Liver (tissue), 9 donors: ENCODE measurements around the gene ANKRD33B. TPM values are rescaled to one million over a fixed set of nuclear protein-coding genes. Genes with fewer than 3 reads are reported as not detected.

ENCODE experiments used
- DNase-seq: peaks from one replicate; pipeline ENCODE4 v3.0.0-alpha.2; 2017; ENCODE audit warnings: low spot score
- H3K27ac ChIP-seq, 2 donors: one replicate each; pipeline ENCODE4 v1.7.0; 2013; ENCODE audit warnings: inconsistent platforms in 2 of 2, low read length in 2 of 2, control low read depth in 1 of 2, low read depth in 1 of 2, mild to moderate bottlenecking in 1 of 2
- H3K27me3 ChIP-seq, 4 donors: one replicate each; pipeline versions ENCODE4 v1.6.1 to v1.7.0; 2013; ENCODE audit warnings: low read length in 3 of 4, inconsistent platforms in 1 of 4, mild to moderate bottlenecking in 1 of 4, moderate library complexity in 1 of 4; ENCODE audit not compliant: control insufficient read depth in 4 of 4, insufficient read depth in 4 of 4
- H3K36me3 ChIP-seq, 4 donors: one replicate each; pipeline versions ENCODE4 v1.6.1 to v1.7.0; 2013; ENCODE audit warnings: low read length in 3 of 4, mild to moderate bottlenecking in 3 of 4, low read depth in 1 of 4, moderate library complexity in 1 of 4; ENCODE audit not compliant: control insufficient read depth in 4 of 4, insufficient read depth in 3 of 4
- H3K4me1 ChIP-seq, 4 donors: one replicate each; pipeline versions ENCODE4 v1.6.1 to v1.7.0; 2013; ENCODE audit warnings: low read length in 3 of 4, mild to moderate bottlenecking in 3 of 4, moderate library complexity in 1 of 4; ENCODE audit not compliant: control insufficient read depth in 4 of 4, insufficient read depth in 4 of 4
- H3K4me3 ChIP-seq, 3 donors: one replicate each; pipeline versions ENCODE4 v1.6.1 to v1.7.0; 2013; ENCODE audit warnings: low read length in 3 of 3, control low read depth in 1 of 3, low read depth in 1 of 3, mild to moderate bottlenecking in 1 of 3
- H3K9ac ChIP-seq, 2 donors: one replicate each; pipeline ENCODE4 v1.7.0; 2013; ENCODE audit warnings: low read length in 2 of 2, mild to moderate bottlenecking in 2 of 2, moderate library complexity in 2 of 2, control low read depth in 1 of 2, low read depth in 1 of 2
- H3K9me3 ChIP-seq, 4 donors: one replicate each; pipeline versions ENCODE4 v1.6.1 to v1.7.0; 2013; ENCODE audit warnings: low read length in 3 of 4; ENCODE audit not compliant: control insufficient read depth in 4 of 4
- ATF3 ChIP-seq: IDR thresholded peaks from 2 replicates; pipeline ENCODE4 v1.6.1; 2016; ENCODE audit warnings: antibody characterized with exemption
- CTCF ChIP-seq: fragments of 150-350 bp; IDR thresholded peaks from 2 replicates; pipeline ENCODE4 v1.5.1; 2017; ENCODE audit warnings: improper control_type of control experiment, low read depth, low read length; ENCODE audit not compliant: missing input control
- EGR1 ChIP-seq, 2 donors: IDR thresholded peaks; 2 replicates each; pipeline ENCODE4 v1.6.1; 2016 to 2018; ENCODE audit warnings: antibody characterized with exemption in 2 of 2, low read depth in 2 of 2
- FOXA1 ChIP-seq: IDR thresholded peaks from 2 replicates; pipeline ENCODE4 v1.6.1; 2016; ENCODE audit warnings: antibody characterized with exemption
- FOXA2 ChIP-seq: IDR thresholded peaks from 2 replicates; pipeline ENCODE4 v1.6.1; 2016; ENCODE audit warnings: antibody characterized with exemption
- GABPA ChIP-seq, 2 donors: IDR thresholded peaks in 1 of 2; conservative IDR thresholded peaks in 1 of 2; 2 replicates each; pipeline ENCODE4 v1.6.1; 2016; ENCODE audit warnings: antibody characterized with exemption in 2 of 2, mild to moderate bottlenecking in 1 of 2, moderate library complexity in 1 of 2
- HNF4A ChIP-seq, 2 donors: conservative IDR thresholded peaks; 2 replicates each; pipeline ENCODE4 v1.6.1; 2016; ENCODE audit warnings: antibody characterized with exemption in 2 of 2, mild to moderate bottlenecking in 2 of 2
- HNF4G ChIP-seq: IDR thresholded peaks from 2 replicates; pipeline ENCODE4 v1.6.1; 2016; ENCODE audit warnings: antibody characterized with exemption
- JUND ChIP-seq, 2 donors: IDR thresholded peaks; 2 replicates each; pipeline ENCODE4 v1.6.1; 2016; ENCODE audit warnings: antibody characterized with exemption in 2 of 2
- MAX ChIP-seq: IDR thresholded peaks from 2 replicates; pipeline ENCODE4 v1.6.1; 2016; ENCODE audit warnings: antibody characterized with exemption
- NR2F2 ChIP-seq: IDR thresholded peaks from 2 replicates; pipeline ENCODE4 v1.6.1; 2016; ENCODE audit warnings: antibody characterized with exemption
- RAD21 ChIP-seq, 2 donors: IDR thresholded peaks; 2 replicates each; pipeline ENCODE4 v1.6.1; 2016; ENCODE audit warnings: antibody characterized with exemption in 2 of 2, mild to moderate bottlenecking in 2 of 2
- RXRA ChIP-seq, 2 donors: IDR thresholded peaks; 2 replicates each; pipeline ENCODE4 v1.6.1; 2017 to 2018; ENCODE audit warnings: antibody characterized with exemption in 2 of 2, mild to moderate bottlenecking in 1 of 2
- TAF1 ChIP-seq: conservative IDR thresholded peaks from 2 replicates; pipeline ENCODE4 v1.6.1; 2016; ENCODE audit warnings: antibody characterized with exemption, mild to moderate bottlenecking
- YY1 ChIP-seq: IDR thresholded peaks from 2 replicates; pipeline ENCODE4 v1.6.1; 2016; ENCODE audit warnings: antibody characterized with exemption, mild to moderate bottlenecking
- ZBTB33 ChIP-seq: IDR thresholded peaks from 2 replicates; pipeline ENCODE4 v1.6.1; 2016; ENCODE audit warnings: antibody characterized with exemption
- WGBS: extraction: QIAGEN DNeasy Blood & Tissue Kit; methylation state at CpG from one replicate; pipeline ENCODE4 v1.1.7; 2013; 5-methylcytosine and 5-hydroxymethylcytosine counted together
- polyA plus RNA-seq, 2 donors: library from polyadenylated mRNA; stranded (reverse) in 1 of 2; unstranded in 1 of 2; fragments of 200-250 nt in 1 of 2; fragments of >200 nt in 1 of 2; fragmentation: Nextera tagmentation in 1 of 2; extraction: Ambion mirVana in 1 of 2; gene quantifications; one replicate each; pipeline versions ENCODE4 v1.2.1 to v1.2.3, GENCODE V29; 2013 to 2015
- total RNA-seq, 2 donors: library from RNA; depleted of rRNA; stranded (reverse); fragments of >200 nt; gene quantifications; one replicate each; pipeline ENCODE4 v1.2.3, GENCODE V29; 2014
- donor health status: healthy.
- donor health status: healthy.
- donor health status: healthy.
- donor health status: healthy.
- donor health status: healthy.

ANKRD33B gene
- total and polyA plus RNA-seq, 4 donors: 0.09 to 1.9 (median 0.25) TPM; not detected in 1

- TF ChIP-seq HNF4A (conservative IDR thresholded peaks at IDR 0.05) (no peak), NR2F2 (no peak), JUND (IDR thresholded peaks at IDR 0.05) (no peak), YY1 (no peak), FOXA1 (no peak), ZBTB33 (no peak), CTCF (no peak), EGR1 (IDR thresholded peaks at IDR 0.05; ENCODE audit: low read depth in 2 of 2) (no peak), ATF3 (no peak), HNF4G (no peak), TAF1 (no peak), MAX (no peak), GABPA (IDR thresholded peaks at IDR 0.05 in 1 of 2, conservative IDR thresholded peaks at IDR 0.05 in 1 of 2) (no peak), RAD21 (IDR thresholded peaks at IDR 0.05) (no peak), RXRA (IDR thresholded peaks at IDR 0.05) (no peak), FOXA2 (no peak)
- WGBS: 87% methylated on average over 6 of the region's 6 CpGs
- DNase-seq: no peak
- no peaks in the 10 kb centered on the region for H3K9me3 ChIP-seq
- H3K9ac ChIP-seq: no peak overlapping the region
- no peaks in the 10 kb centered on the region for H3K36me3 ChIP-seq
- no peak overlapping the region for H3K4me3 ChIP-seq
- no peaks in the 10 kb centered on the region for H3K27me3 ChIP-seq
- no peak overlapping the region for H3K27ac ChIP-seq
- peaks cover 0 to 5% (median 0%) of the 10 kb centered on the region in 4 donors for H3K4me1 ChIP-seq
Observed at GRCh38 chr5:10645671-10646070, 81.8 kb downstream of the ANKRD33B start.

- Histone ChIP-seq H3K27ac (no peak overlapping the region), H3K27me3 (no peaks in the 10 kb centered on the region), H3K4me1 (peaks cover 0 to 5% (median 0%) of the 10 kb centered on the region in 4 donors), H3K9ac (no peak overlapping the region), H3K36me3 (no peaks in the 10 kb centered on the region), H3K4me3 (no peak overlapping the region), H3K9me3 (no peaks in the 10 kb centered on the region)
- 96% methylated on average over 5 of the region's 5 CpGs for WGBS
- DNase-seq: no peak
- TF ChIP-seq ZBTB33 (no peak), CTCF (no peak)
Observed at GRCh38 chr5:10647640-10648039, 83.8 kb downstream of the ANKRD33B start.
